ENCODE data around the gene JARID2.

DNA sequence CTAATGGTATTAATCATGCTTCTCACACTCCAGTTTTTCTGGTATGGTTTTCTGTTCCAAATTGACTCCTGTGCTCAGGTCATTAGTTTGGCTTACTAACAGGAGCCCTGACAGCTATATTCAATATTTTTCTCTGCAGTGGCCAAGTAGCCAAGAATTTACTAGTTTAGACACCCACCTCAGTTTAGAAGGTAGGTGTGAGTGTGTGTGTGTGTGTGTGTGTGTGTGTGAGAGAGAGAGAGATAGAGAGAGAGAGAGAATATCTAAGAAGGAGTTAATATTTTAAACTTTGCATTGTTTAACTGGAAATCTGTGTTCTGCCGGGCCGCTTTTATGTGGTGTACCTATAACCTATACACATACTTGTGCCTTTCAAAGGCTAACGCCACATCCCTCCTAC, 18.5 kb downstream of the JARID2 start:
- TF ChIP-seq GABPB2 (CRISPR knock-in tag; conservative IDR thresholded peaks at IDR 0.05) (no peak), RCOR1 (IDR thresholded peaks at IDR 0.05; ENCODE audit: borderline replicate concordance in 1 of 2, low read depth in 2 of 2, low read length in 2 of 2) (no peak), IRF1 (CRISPR knock-in tag; IDR thresholded peaks at IDR 0.05; ENCODE audit: borderline replicate concordance) (no peak), STAT6 (CRISPR knock-in tag; IDR thresholded peaks at IDR 0.05) (no peak), KAT7 (CRISPR knock-in tag; IDR thresholded peaks at IDR 0.05; ENCODE audit: borderline replicate concordance) (no peak), POLR2A (conservative IDR thresholded peaks at IDR 0.05) (no peak), HMGN3 (IDR thresholded peaks at IDR 0.05; ENCODE audit: borderline replicate concordance, extremely low read depth, insufficient read length, low read depth, low read length) (no peak), CTCF (IDR thresholded peaks at IDR 0.05 in 2 of 3, conservative IDR thresholded peaks at IDR 0.05 in 1 of 3; ENCODE audit: insufficient read depth in 2 of 3, low read depth in 1 of 3, low read length in 3 of 3) (no peak), MAFG (tag; conservative IDR thresholded peaks at IDR 0.05) (no peak), EZH2 (IDR thresholded peaks at IDR 0.05; ENCODE audit: borderline replicate concordance, low read depth, low read length) (no peak), MYNN (IDR thresholded peaks at IDR 0.05) (no peak), MYNN (CRISPR knock-in tag; IDR thresholded peaks at IDR 0.05) (no peak), ZNF24 (IDR thresholded peaks at IDR 0.05) (no peak), STAT5A (IDR thresholded peaks at IDR 0.05; ENCODE audit: borderline replicate concordance, low read length) (no peak)

Measured in K562 (cell line).